HepG2 (cell line): ENCODE results near the gene NPPA. TPM values are rescaled to one million over a fixed set of nuclear protein-coding genes. Genes with fewer than 3 reads are reported as not detected.

Experiments used
- ARID4A ChIP-seq: sonication (generic); formaldehyde crosslinking; IDR thresholded peaks from 2 replicates; pipeline ENCODE4 v1.5.0; 2020; ENCODE audit warnings: mild to moderate bottlenecking, missing genetic modification reagents, borderline replicate concordance
- CTCF ChIP-seq: sonication (generic); formaldehyde crosslinking; IDR thresholded peaks from 2 replicates; pipeline ENCODE4 v1.5.0; 2020; ENCODE audit warnings: mild to moderate bottlenecking, missing genetic modification reagents, moderate library complexity
- DNMT3B ChIP-seq: conservative IDR thresholded peaks from 2 replicates; pipeline ENCODE4 v1.6.1; 2016; ENCODE audit warnings: missing biosample characterization, control low read depth
- GFI1 ChIP-seq: sonication (generic); formaldehyde crosslinking; IDR thresholded peaks from 2 replicates; pipeline ENCODE4 v1.5.0; 2020; ENCODE audit warnings: missing genetic modification reagents, mild to moderate bottlenecking, borderline replicate concordance
- HMGXB3 ChIP-seq: sonication (generic); formaldehyde crosslinking; IDR thresholded peaks from 2 replicates; pipeline ENCODE4 v1.4.0; 2020; ENCODE audit warnings: missing genetic modification reagents, borderline replicate concordance
- NFIC ChIP-seq: IDR thresholded peaks from 2 replicates; pipeline ENCODE4 v1.6.1; 2012; ENCODE audit warnings: mild to moderate bottlenecking, low read length, inconsistent platforms
- TFDP2 ChIP-seq: sonication (generic); formaldehyde crosslinking; IDR thresholded peaks from 2 replicates; pipeline ENCODE4 v1.4.0; 2020; ENCODE audit warnings: missing genetic modification reagents
- ZMAT5 ChIP-seq: sonication (generic); formaldehyde crosslinking; IDR thresholded peaks from 2 replicates; pipeline ENCODE4 v1.5.0; 2020; ENCODE audit warnings: mild to moderate bottlenecking, low read depth, missing genetic modification reagents, borderline replicate concordance
- ZNF574 ChIP-seq: sonication (generic); formaldehyde crosslinking; IDR thresholded peaks from 2 replicates; pipeline ENCODE4 v1.4.0; 2020; ENCODE audit warnings: missing genetic modification reagents
- ZNF720 ChIP-seq: sonication (generic); formaldehyde crosslinking; IDR thresholded peaks from 2 replicates; pipeline ENCODE4 v1.4.0; 2020; ENCODE audit warnings: missing genetic modification reagents
- polyA plus RNA-seq, 8 experiments: library from polyadenylated mRNA; depleted of rRNA in 3 of 8; stranded (reverse) in 7 of 8; unstranded in 1 of 8; fragments of >200 nt; fragmentation: Illumina TruSeq in 4 of 8; extraction: Trizol in 4 of 8; gene quantifications; 2 replicates each; pipeline versions ENCODE4 v1.2.1 to v1.2.3, GENCODE V29; 2011 to 2016; ENCODE audit warnings: low read depth in 4 of 8, missing spikeins in 1 of 8, mixed read lengths in 1 of 8; ENCODE audit not compliant: insufficient read depth in 1 of 8
- total RNA-seq, 5 experiments: library from RNA; depleted of rRNA; stranded (reverse); fragments of >200 nt; fragmentation: Illumina TruSeq; extraction: Trizol; gene quantifications; 2 replicates each; pipeline ENCODE4 v1.2.3, GENCODE V29; 2016; ENCODE audit warnings: low read depth in 1 of 5

Gene NPPA
- total and polyA plus RNA-seq, 2 of the 13 experiments (the other 11 are each of a cell fraction or from before 2014, with no cell fraction given): not detected

GRCh38 chr1:11882814-11883538 is 35.4 kb upstream of the NPPA start (continued):
- TF ChIP-seq TFDP2: no peak
- TF ChIP-seq GFI1 (CRISPR knock-in tag): no peak
- TF ChIP-seq NFIC: no peak
- no peak for TF ChIP-seq ZNF574
- TF ChIP-seq ARID4A: 0 out of 2 replicates have a peak, but pooled peaks have one; percentile 28
- TF ChIP-seq HMGXB3 (CRISPR knock-in tag): no peak
- 0 out of 2 replicates have a peak, but pooled peaks have one; percentile 26 for TF ChIP-seq CTCF (CRISPR knock-in tag)
- TF ChIP-seq ZNF720: no peak
- no peak for TF ChIP-seq ZMAT5
- TF ChIP-seq DNMT3B (CRISPR knock-in tag): no peak
